WI38 (cell line): ENCODE results near the gene PLPP3.
"Not testable (repeated sequence)": the region's sequence is repeated elsewhere in the genome, so short reads cannot be mapped to it uniquely, and the experiment has no call there.

Experiments used
- H3K4me3 ChIP-seq: 2 replicates; pipeline ENCODE4 v1.5.1; 2011; ENCODE audit warnings: low read depth, mild to moderate bottlenecking, control low read depth, low read length
- CTCF ChIP-seq: IDR thresholded peaks from 2 replicates; pipeline ENCODE4 v1.5.1; 2012; ENCODE audit warnings: low read depth, mild to moderate bottlenecking, control low read depth, low read length

The PLPP3 gene

GRCh38 chr1:56578963-56579875 lies at the start of gene PLPP3:
TSS of gene PLPP3 (minus strand) at chr1:56579563. CDS start at chr1:56579016, 547 bp downstream.
- H3K4me3 ChIP-seq, result peak within 1 kb of the TSS; percentile 100
- TF ChIP-seq CTCF, result peak; percentile 43

- TF ChIP-seq CTCF, result no peak
- H3K4me3 ChIP-seq, result no peak overlapping the region
Observed at GRCh38 chr1:56627636-56628039, 48.3 kb upstream of the PLPP3 start.

- TF ChIP-seq CTCF, result no peak
- no peak overlapping the region for H3K4me3 ChIP-seq
Observed at GRCh38 chr1:56627019-56627635, 47.8 kb upstream of the PLPP3 start.

- TF ChIP-seq CTCF, result no peak
- no peak overlapping the region for H3K4me3 ChIP-seq
Observed at GRCh38 chr1:56626546-56626945, 47.2 kb upstream of the PLPP3 start.

- TF ChIP-seq CTCF, result no peak
- no peak overlapping the region for H3K4me3 ChIP-seq
Observed at GRCh38 chr1:56625819-56626440, 46.6 kb upstream of the PLPP3 start.

- H3K4me3 ChIP-seq, result no peak overlapping the region
- TF ChIP-seq CTCF, result no peak
Observed at GRCh38 chr1:56617141-56617540, 37.8 kb upstream of the PLPP3 start.

GRCh38 chr1:56610770-56611169 lies 31.4 kb upstream of the PLPP3 start:
- not testable (repeated sequence) for H3K4me3 ChIP-seq

GRCh38 chr1:56610097-56610496 lies 30.7 kb upstream of the PLPP3 start:
- not testable (repeated sequence) for H3K4me3 ChIP-seq

GRCh38 chr1:56595397-56596191 lies 16.2 kb upstream of the PLPP3 start:
- not testable (repeated sequence) for H3K4me3 ChIP-seq
